GM12878 (cell line): Measurements from ENCODE around the gene SERPINI2. TPM values are rescaled to one million over a fixed set of nuclear protein-coding genes. Genes with fewer than 3 reads are reported as not detected.

Experiments used
- ATAC-seq: fragments of 200-7000 bp; cut with Tn5 transposase; 3 replicates; pipeline ENCODE4 v1.9.1; 2020; ENCODE audit warnings: mild to moderate bottlenecking, moderate library complexity
- BruUV-seq: library from RNA; stranded (reverse); fragments of 400-500 nt; replicated peaks from 2 replicates; lab custom pipeline; 2021; lab: Mats Ljungman, UMichigan
- CTCF ChIA-PET: fragments of 300-600 bp; sonication (Branson Sonifier 250); formaldehyde crosslinking; extraction: SDS; loops from one replicate; lab custom pipeline; 2021; ENCODE audit warnings: inconsistent platforms; lab: Yijun Ruan, JAX
- POLR2A ChIA-PET: fragments of 350-600 bp; formaldehyde crosslinking; extraction: SDS; loops from one replicate; lab custom pipeline; 2021; ENCODE audit warnings: inconsistent platforms; lab: Charles Lee
- RAD21 ChIA-PET: fragments of 300-600 bp; sonication (Branson Sonifier 250); formaldehyde crosslinking; loops from one replicate; lab custom pipeline; 2023; ENCODE audit warnings: antibody characterized with exemption; ENCODE audit not compliant: unreplicated experiment; lab: Charles Lee
- SMC1A ChIA-PET: fragments of 300-600 bp; sonication (Branson Sonifier 250); formaldehyde crosslinking; loops from one replicate; lab custom pipeline; 2023; ENCODE audit not compliant: unreplicated experiment, uncharacterized antibody; lab: Charles Lee
- DNase-seq: peaks from one replicate; pipeline ENCODE4 v3.0.0-alpha.2; 2011; ENCODE audit warnings: low read depth, low spot score
- FAIRE-seq: peaks from 3 replicates; lab custom pipeline; 2011; peaks lifted over from hg19 to GRCh38; lab: Jason Lieb, UNC
- H2AFZ ChIP-seq: 2 replicates; pipeline ENCODE4 v1.6.0; 2011; ENCODE audit warnings: low read depth, low read length, control low read depth; ENCODE audit not compliant: control insufficient read depth
- H3K27ac ChIP-seq: 2 replicates; pipeline ENCODE4 v1.5.1; 2011; ENCODE audit warnings: control low read depth; ENCODE audit not compliant: control insufficient read depth, insufficient read depth
- H3K27me3 ChIP-seq, 2 experiments: replicated peaks in 1 of 2; 2 replicates each; pipeline versions ENCODE4 v1.6.0 to v1.6.1; 2011; ENCODE audit warnings: low read length in 1 of 2; ENCODE audit not compliant: control insufficient read depth in 2 of 2, insufficient read depth in 2 of 2
- H3K36me3 ChIP-seq, 2 experiments: 2 replicates each; pipeline ENCODE4 v1.5.1; 2011; ENCODE audit warnings: low read length in 1 of 2; ENCODE audit not compliant: control insufficient read depth in 2 of 2, insufficient read depth in 2 of 2
- H3K4me1 ChIP-seq: 2 replicates; pipeline ENCODE4 v1.6.1; 2011; ENCODE audit warnings: mild to moderate bottlenecking, low read length, moderate library complexity, mixed read lengths; ENCODE audit not compliant: control insufficient read depth, insufficient read depth
- H3K4me2 ChIP-seq: 2 replicates; pipeline ENCODE4 v1.6.0; 2011; ENCODE audit warnings: control low read depth; ENCODE audit not compliant: control insufficient read depth, insufficient read depth
- H3K4me3 ChIP-seq: fragments of 200-600 bp; sonication (generic); 2 replicates; pipeline ENCODE4 v1.5.1; 2016
- H3K79me2 ChIP-seq: 2 replicates; pipeline ENCODE4 v1.6.0; 2011; ENCODE audit warnings: low read length; ENCODE audit not compliant: control insufficient read depth, insufficient read depth
- H3K9ac ChIP-seq: 2 replicates; pipeline ENCODE4 v1.8.0; 2011; ENCODE audit warnings: low read length, control low read depth, mixed read lengths; ENCODE audit not compliant: control insufficient read depth, insufficient read depth
- H3K9me3 ChIP-seq: replicated peaks from 3 replicates; pipeline ENCODE4 v1.5.1; 2011; ENCODE audit warnings: mild to moderate bottlenecking, low read length; ENCODE audit not compliant: control insufficient read depth, insufficient read depth
- H4K20me1 ChIP-seq: 2 replicates; pipeline ENCODE4 v1.6.0; 2011; ENCODE audit not compliant: control insufficient read depth, insufficient read depth
- BMI1 ChIP-seq: fragments of 450-650 bp; IDR thresholded peaks from 2 replicates; pipeline ENCODE4 v1.6.1; 2016; ENCODE audit warnings: mild to moderate bottlenecking, moderate library complexity, borderline replicate concordance
- CBX3 ChIP-seq: fragments of 200-600 bp; sonication (generic); IDR thresholded peaks from 2 replicates; pipeline ENCODE4 v1.6.1; 2016; ENCODE audit warnings: low read depth, borderline replicate concordance
- CREB1 ChIP-seq: IDR thresholded peaks from 2 replicates; pipeline ENCODE4 v1.6.1; 2012; ENCODE audit warnings: low read depth, mild to moderate bottlenecking, inconsistent platforms
- EP300 ChIP-seq, 2 experiments: fragments of 150-350 bp in 1 of 2; IDR thresholded peaks; 2 replicates each; pipeline ENCODE4 v1.6.1; 2011 to 2012; ENCODE audit warnings: low read depth in 2 of 2, low read length in 2 of 2, borderline replicate concordance in 1 of 2, improper control_type of control experiment in 1 of 2, inconsistent platforms in 1 of 2; ENCODE audit not compliant: control insufficient read depth in 1 of 2
- IRF4 ChIP-seq: IDR thresholded peaks from 2 replicates; pipeline ENCODE4 v1.6.1; 2011; ENCODE audit warnings: low read depth, low read length
- POLR2AphosphoS5 ChIP-seq: IDR thresholded peaks from 2 replicates; pipeline ENCODE4 v1.6.1; 2011; ENCODE audit warnings: mild to moderate bottlenecking, low read length, inconsistent platforms
- RBBP5 ChIP-seq: fragments of 200-600 bp; sonication (generic); conservative IDR thresholded peaks from 2 replicates; pipeline ENCODE4 v1.6.1; 2016
- SREBF2 ChIP-seq: IDR thresholded peaks from 2 replicates; pipeline ENCODE4 v1.6.1; 2012; ENCODE audit warnings: mild to moderate bottlenecking, low read length
- WGBS: methylation state at CpG from one replicate; pipeline ENCODE4 v1.1.6; 2016; ENCODE audit warnings: low lambda C conversion rate; ENCODE audit not compliant: insufficient replicate concordance, insufficient coverage; ENCODE audit errors: missing lambda C conversion rate; 5-methylcytosine and 5-hydroxymethylcytosine counted together
- in situ Hi-C: fragments of 300-500 bp; cut with MboI; formaldehyde crosslinking; loops from 9 replicates; pipeline ENCODE4 v1.14.3; 2018; ENCODE audit warnings: mixed read lengths
- intact Hi-C: fragments of 100-400 bp; cut with micrococcal nuclease; formaldehyde crosslinking; loops from one replicate; pipeline ENCODE4 v1.14.2; 2022; ENCODE audit not compliant: unreplicated experiment
- polyA plus RNA-seq, 11 experiments: library from polyadenylated mRNA; depleted of rRNA in 4 of 11; unstranded in 6 of 11; stranded (reverse) in 5 of 11; fragments of >200 nt; fragmentation: Nextera tagmentation in 4 of 11; fragmentation: Illumina TruSeq in 1 of 11; extraction: Ambion mirVana in 4 of 11; extraction: Trizol in 1 of 11; gene quantifications; 1 replicate in 1 of 11; 2 replicates in 10 of 11; pipeline versions ENCODE4 v1.2.1 to v1.2.3, GENCODE V29; 2011 to 2016; ENCODE audit warnings: inconsistent platforms in 2 of 11, missing spikeins in 2 of 11, low read depth in 1 of 11
- total RNA-seq, 4 experiments: library from RNA; depleted of rRNA in 3 of 4; stranded (reverse); fragments of >200 nt in 3 of 4; fragmentation: Illumina TruSeq in 1 of 4; extraction: Trizol in 1 of 4; gene quantifications; 2 replicates each; pipeline versions ENCODE4 v1.2.1 to v1.2.3, GENCODE V29; 2013 to 2021
- TF ChIP-seq, protein P1 (sequence below): fragments of 450-650 bp; IDR thresholded peaks from 2 replicates; pipeline ENCODE4 v1.6.1; 2017; ENCODE audit warnings: low read depth, mild to moderate bottlenecking, moderate library complexity

SERPINI2 gene
- total and polyA plus RNA-seq, 10 of the 15 experiments (the other 5 are each of a cell fraction or from before 2014, with no cell fraction given) = 0.33 TPM; not detected in 9

- TF ChIP-seq, protein P1, sequence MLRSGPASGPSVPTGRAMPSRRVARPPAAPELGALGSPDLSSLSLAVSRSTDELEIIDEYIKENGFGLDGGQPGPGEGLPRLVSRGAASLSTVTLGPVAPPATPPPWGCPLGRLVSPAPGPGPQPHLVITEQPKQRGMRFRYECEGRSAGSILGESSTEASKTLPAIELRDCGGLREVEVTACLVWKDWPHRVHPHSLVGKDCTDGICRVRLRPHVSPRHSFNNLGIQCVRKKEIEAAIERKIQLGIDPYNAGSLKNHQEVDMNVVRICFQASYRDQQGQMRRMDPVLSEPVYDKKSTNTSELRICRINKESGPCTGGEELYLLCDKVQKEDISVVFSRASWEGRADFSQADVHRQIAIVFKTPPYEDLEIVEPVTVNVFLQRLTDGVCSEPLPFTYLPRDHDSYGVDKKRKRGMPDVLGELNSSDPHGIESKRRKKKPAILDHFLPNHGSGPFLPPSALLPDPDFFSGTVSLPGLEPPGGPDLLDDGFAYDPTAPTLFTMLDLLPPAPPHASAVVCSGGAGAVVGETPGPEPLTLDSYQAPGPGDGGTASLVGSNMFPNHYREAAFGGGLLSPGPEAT = no peak
- TF ChIP-seq SREBF2 = no peak
- TF ChIP-seq EP300 (IDR thresholded peaks at IDR 0.05; ENCODE audit: borderline replicate concordance in 1 of 2, control insufficient read depth in 1 of 2, low read depth in 2 of 2, low read length in 2 of 2) = no peak
Observed at GRCh38 chr3:167481164-167481563, 7.3 kb upstream of the SERPINI2 start (continued).

DNA sequence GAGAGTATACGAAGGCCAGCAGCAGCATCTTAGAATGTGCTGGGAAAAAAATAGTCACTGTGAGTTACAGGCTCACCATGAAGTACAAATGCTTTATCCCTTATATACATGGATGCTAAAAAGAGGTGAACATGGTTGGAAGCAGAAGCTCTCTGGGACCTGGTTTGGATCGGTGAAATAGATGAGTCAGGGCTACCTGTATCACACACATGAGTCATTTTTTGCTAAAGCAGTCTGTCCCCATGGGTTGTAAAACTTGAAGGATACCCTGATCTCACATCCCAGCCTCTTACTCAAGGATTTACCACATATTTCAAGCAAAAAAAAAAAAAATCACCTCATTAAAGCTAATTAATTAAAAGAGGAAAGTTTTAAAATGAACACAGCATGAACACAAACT, 6.9 kb upstream of the SERPINI2 start:
- H3K4me3 ChIP-seq = no peak overlapping the region
- no peak overlapping the region for H2AFZ ChIP-seq
- H3K9ac ChIP-seq = no peak overlapping the region
- ChIA-PET POLR2A (interaction anchor here (0.7 kb wide), 1 partner anchor 395 kb away, joined by 8 read pairs; no protein-coding TSS in a partner anchor), SMC1A (no interaction called here), RAD21 (no interaction called here), CTCF (no interaction called here)
- intact Hi-C loops = no loop called here
- DNase-seq (no peak), ATAC-seq (no peak), FAIRE-seq (no peak)
- H4K20me1 ChIP-seq = no peaks in the 10 kb centered on the region
- in situ Hi-C loops = no loop called here
- H3K9me3 ChIP-seq = no peaks in the 10 kb centered on the region
- BruUV-seq = no TSS peak
- WGBS = 28% methylated on average over 2 of the region's 2 CpGs
- H3K4me1 ChIP-seq = no peaks in the 10 kb centered on the region
- H3K79me2 ChIP-seq = no peaks in the 10 kb centered on the region
- H3K36me3 ChIP-seq = no peaks in the 10 kb centered on the region
- H3K4me2 ChIP-seq = no peak overlapping the region
- no peak overlapping the region for H3K27ac ChIP-seq
- TF ChIP-seq IRF4 = no peak
- TF ChIP-seq CBX3 = no peak
- TF ChIP-seq RBBP5 = no peak
- no peak for TF ChIP-seq CREB1
- TF ChIP-seq POLR2AphosphoS5 = no peak
- TF ChIP-seq BMI1 = no peak
- no peaks in the 10 kb centered on the region for H3K27me3 ChIP-seq
